GM19455 (cell line): ENCODE data around the gene FAM216B.

Source experiments
- ATAC-seq: cut with Tn5 transposase; IDR thresholded peaks from one replicate; pipeline ENCODE4 v1.9.1; 2021; ENCODE audit not compliant: unreplicated experiment

FAM216B gene

DNA sequence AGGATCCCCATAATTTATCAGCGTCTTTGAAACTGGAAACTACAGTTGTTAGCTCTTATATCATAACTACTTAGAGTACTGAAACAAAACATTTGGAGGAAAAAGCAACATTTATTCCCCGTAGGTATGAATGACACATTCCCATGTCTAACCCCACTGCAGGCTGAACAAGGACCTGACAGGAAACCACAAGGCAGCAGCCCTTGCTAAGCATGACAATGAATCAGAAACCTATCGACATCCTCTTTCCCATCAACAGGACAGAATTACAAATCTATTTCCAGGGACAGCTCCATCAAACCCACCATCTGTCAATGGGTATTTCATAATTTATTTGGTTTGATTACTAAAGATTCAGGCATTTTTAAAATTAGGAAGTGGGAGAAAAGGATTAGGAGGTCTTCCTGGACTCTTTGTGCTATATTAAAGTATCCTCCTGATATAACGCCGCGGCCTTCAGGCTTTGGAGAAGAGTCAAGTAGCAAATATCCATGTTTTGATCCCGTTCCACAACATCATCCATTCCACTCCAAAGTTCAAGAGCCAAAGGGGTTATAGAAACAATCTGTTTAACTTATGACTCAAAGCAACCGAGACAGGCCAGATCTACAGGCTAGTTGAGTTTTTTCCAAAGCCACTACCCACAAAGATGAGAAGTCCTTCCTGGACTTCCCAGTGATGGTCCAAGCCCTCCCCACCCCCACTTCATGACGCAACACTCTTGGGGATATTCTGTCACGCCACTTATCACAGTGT, 51.1 kb downstream of the FAM216B start:
- no peak for ATAC-seq

DNA sequence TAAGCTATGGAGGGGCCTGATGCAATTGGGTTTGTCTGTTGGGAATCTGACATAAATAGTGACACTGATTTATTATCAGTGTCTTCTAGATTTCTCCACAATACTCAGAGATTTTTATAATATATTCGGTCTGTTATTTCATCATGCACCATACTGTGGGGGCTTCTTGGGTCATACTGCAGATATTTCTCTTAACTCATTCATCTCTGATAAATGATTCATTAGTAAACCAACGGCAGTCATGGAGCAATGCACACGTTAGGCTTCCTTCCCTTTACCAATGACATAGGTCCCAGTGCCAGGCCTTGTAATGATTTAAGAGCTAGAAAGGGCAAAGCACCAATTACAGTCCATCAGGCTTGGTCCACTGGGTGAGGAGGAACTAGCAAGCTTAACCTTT, 53.6 kb downstream of the FAM216B start:
- no peak for ATAC-seq

DNA sequence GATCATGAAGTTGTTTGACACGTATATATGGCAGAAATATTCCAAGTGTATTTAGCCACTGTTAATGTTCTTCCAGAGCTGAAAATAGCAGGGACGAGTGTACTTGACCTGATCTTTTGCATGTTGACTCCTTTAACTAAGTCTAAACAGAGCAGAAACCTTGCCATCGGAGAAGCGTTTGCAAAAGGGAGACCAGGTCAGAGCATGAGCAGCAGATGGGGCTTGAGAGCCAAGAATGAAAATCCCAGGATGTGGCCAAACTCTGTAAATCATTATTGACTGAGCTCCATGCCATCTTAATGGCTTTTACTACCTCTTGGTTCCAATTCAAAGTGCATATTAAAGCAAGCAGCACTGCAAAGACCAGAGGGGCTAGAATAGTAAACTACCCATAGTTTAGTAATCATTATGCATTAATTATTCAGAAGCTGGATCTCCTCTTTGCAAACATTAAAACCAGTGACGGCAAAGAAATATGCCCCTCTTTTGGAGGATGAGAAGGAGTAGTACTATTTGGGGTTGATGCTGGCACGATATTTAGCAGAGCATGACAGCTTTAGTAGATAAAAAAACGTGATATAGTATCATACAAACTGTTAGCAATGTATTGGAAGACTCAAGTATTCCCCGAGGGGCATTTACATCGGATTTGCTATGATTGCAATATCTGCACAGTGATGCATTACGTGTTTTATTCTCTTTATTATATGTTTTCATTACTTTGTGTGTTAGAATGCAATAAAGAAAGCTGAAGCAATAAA, 55.7 kb downstream of the FAM216B start:
- no peak for ATAC-seq
